Activated CD4-positive, CD25-positive, alpha-beta regulatory T cell (primary cell): Measurements from ENCODE around the gene TENT4B.
"Not testable (repeated sequence)": the region's sequence is repeated elsewhere in the genome, so short reads cannot be mapped to it uniquely, and the experiment has no call there.

Source experiments
- DNase-seq, 4 experiments: peaks; one replicate each; lab custom pipeline; 2025; lab: John Stamatoyannopoulos, UW

Gene TENT4B

DNA sequence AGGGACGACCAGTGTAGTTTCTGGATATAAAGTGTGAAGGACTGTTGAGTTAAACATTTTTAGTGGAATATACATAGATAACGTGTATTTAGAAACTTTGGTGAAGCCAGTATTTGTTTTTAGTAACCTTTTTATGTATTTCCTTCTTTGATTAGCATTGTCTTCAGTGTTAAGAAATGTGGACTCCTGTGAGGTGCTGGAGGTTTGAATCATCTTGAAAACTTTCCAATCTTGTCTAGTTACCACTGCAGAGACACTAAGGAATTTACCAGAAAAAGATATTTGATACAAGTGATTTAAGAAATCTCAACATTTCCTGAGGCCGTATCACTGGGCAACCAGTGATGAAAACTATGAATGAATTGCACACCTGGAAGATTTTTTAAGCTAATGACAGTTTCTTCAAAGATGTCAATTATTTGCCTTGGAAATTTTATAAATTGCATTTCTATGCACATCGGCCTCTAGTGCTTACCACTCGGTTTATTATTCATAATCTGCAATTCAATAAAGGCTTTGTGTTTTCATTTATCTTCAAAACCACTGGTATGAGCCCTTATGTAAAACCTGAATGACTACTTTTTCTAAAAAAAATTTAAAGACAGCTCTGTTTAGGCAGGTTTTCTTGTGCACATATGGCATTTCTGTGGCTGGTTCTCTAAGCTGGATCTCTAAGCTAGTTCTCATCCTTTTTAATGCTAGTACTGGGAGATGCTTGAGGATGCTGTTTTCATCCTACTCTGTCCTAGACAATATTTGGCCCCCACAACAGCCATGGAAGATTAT lies 81.9 kb downstream of the TENT4B start:
- DNase-seq: no peak

DNA sequence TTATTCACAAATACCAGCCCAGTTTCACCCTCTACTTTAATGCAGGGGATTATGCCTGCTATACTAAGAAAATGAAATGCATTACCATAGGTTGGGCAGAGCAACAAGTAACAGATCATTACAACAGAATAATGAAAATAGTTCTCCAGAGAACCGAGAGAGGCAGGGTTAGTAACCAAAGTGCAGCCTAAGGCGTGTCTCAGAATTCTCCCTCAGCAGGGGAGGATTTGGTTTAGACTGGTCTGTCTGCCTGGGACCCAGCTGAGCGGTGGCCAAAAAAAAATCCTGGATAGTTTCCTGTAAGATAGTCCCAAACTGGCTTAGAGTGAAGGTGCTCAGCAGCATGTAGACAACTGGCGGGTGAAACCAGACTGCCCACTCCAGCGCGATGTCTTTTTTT lies 82.5 kb downstream of the TENT4B start:
- no peak for DNase-seq

DNA sequence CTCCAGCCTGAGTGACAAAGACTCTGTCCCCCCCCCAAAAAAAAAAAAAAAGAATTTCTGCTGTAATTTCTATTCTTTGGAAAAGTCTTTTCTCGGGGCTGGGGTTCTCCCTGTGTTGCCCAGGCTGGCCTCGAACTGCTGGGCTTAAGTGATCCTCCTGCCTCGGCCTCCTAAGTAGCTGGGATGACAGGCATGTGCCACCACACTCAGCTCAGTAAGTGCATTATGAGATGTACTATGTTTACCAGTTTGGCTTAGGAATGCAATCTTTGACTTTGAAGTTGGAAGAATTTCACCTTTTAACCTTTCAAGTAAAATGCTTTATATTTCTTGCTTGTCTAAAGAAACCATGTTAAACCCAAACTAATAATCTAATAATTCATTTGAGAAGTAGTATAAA lies 85.2 kb downstream of the TENT4B start:
- DNase-seq: no peak

DNA sequence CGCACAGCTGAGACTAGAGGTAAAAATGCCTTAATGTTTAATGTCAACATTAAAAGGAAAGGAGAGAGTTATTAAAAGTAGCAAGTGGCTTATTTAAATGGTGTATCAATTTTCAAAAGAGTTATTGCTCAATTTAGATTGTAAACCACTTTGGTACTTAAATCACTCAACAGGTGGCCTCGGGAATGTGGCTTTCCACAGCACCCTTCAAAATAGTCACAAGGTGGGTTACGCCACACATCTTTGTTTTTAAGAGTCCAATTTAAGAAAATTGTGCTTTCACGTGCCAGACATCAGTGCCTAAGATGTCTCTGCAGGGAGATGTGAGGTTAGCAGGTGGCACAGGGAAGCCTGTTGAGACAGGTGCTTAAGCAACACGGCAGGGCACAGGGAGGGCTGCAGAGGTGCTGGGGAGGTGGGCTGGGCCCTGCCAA lies 85.8 kb downstream of the TENT4B start:
- DNase-seq: no peak

DNA sequence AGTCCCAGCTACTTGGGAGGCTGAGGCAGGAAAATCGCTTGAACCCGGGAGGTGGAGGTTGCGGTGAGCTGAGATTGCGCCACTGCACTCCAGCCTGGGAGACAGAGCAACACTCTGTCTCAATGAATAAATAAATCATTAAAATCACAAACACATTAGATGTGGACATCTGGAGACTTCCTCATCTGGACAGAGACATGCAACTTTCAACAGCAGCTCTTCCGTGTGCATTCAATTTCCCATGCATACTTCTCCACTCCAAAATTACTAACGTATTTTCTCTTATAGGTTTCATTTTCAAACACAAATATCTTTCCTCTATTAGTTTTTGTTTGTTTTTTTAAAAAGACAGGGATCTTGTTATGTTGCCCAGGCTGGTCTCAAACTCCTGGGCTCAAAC lies 89.9 kb downstream of the TENT4B start:
- not testable (repeated sequence) for DNase-seq

DNA sequence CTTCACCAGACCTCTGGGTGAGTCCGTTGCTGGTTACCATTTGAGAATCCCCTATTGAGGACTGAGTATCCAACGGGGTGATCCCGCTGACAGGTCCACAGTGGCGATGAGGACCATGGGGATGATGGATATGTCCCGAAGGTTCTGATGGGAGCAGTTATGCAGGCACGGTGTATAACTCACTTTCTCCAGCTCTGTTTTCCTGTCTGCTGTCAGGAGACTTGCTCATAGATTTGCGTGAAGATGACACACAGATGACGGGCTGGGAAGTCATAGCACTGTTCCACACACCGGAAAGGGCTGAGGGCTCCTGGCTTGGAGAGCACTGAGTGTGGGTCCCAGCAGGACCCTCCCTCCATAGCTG lies 91.0 kb downstream of the TENT4B start:
- no peak for DNase-seq

DNA sequence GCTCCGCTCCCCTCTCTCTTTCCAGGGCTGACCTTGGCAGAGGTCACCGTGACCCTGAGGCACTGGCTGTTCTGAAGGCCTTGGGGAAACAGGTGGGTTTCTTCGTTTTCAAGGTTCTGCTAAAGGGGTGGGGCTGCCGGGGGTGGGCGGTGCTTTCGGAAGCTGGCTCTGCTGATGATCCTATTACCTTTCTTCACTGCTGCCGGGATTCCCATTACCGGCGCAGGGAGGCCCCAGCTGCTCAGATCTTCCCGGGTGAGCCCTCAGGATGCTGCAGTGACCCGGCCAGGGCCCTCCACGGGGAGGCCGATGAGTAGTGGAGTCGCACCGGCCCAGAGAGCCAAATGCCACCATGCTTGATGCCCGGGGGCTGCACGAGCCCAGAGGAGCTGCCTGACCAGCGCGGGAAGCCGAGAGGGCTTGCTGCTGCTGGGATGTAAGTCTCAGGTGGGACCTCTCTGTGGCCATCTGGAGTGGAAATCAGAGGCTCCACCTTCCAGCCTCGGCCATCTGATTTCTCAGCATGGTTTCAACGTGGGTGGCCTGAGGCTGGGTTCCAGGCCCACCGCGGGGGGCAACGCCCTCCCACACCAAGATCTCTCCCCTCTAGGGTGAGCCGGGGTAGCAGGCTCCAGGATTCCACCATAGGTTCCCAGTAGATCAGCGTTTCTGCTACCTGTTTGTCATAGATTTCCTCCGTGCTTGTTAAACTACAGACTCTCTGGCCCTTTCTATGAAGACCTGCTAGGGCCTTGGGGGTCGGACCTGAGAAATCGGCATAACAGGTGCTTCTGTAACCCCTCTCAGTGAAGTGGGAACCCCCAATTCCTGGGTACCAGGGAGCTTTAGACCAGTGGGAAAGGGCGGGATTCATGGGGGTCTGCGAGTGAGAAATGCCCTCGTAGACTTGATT lies 91.7 kb downstream of the TENT4B start:
- no peak for DNase-seq

DNA sequence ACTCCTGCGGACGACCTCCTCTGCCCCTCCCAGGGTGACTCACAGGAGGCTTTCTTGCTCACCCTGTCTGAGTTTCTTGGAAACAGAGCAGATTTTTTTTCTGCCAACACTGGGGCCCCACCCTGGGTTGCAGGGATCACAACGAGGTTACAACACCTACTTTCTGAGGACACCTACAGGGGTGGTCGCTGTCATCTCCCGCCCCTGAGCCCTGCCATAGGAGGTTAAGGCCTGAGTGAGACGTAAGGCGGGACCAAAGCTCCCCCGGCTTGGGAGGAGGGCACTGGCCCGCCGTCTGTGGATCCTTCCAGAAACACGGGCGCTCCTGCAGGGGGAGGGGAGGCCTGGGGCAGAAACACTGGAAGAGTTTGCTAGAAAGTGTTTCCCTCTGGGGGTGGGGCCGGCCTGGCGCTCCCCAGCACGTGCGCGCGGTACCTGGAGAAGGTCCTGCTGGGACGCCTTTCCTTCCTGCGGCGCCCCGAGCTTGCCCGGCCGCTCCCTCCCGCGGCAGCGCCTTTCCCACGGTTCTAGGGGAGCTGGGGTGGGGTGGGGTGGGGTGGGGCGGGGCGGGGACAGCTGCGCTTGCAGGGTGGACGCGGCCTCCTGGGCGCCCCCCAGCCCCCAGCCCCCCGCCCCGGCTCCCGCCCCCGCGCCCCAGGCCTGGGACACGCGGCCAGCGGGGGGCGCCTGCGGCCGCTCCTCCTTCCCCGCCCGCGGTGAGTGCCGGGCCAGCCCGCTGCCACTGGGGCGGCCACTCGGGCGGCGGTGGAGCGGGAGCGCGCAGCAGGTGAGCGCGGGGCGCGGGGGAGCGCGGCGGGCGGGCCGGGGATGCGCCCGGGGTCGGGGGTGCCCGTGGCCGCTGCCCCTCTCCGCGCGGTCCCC lies 92.6 kb downstream of the TENT4B start:
- DNase-seq: peak in 3 of 4 experiments; percentile 47 to 60 (median 50)

DNA sequence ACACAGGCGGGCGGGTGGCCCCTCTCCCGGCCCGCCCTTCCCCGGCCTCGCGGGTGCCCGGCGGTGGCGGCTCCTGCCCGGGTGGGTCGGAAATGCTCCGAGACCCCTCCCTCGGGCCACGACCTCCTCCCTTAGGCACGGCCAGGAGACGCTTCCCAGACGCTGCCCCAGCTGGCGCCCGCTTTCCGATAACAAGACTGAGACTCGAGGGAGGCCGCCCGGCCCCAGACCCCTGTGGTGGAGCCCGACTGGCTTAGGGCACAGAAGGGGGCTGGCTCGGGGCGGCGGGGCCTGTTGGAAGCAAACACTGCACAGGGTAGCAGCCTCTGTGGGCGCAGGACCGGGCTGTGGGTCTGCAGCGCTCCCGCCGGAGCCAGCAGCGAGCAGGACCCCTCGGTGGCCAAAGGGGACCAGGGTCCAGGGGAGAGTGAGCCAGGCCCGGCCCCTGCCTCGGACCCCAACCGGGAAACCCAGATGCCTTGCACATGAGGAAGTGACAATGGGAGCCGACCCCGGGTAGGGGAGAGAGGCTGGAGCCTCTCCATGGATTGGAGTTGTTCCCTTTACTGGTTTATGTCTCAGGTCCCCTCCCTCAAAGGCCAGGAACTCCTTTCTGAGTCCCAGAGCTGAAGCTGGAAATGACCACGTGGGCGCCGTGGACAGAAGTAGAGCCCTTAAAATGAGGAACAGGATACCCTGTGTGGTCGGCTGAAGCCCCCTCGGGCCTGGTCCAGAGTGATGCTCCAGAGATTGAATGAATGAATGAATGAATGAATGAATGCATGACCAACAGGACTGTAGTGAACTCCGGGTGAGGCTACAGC lies 93.4 kb downstream of the TENT4B start:
- DNase-seq: no peak

DNA sequence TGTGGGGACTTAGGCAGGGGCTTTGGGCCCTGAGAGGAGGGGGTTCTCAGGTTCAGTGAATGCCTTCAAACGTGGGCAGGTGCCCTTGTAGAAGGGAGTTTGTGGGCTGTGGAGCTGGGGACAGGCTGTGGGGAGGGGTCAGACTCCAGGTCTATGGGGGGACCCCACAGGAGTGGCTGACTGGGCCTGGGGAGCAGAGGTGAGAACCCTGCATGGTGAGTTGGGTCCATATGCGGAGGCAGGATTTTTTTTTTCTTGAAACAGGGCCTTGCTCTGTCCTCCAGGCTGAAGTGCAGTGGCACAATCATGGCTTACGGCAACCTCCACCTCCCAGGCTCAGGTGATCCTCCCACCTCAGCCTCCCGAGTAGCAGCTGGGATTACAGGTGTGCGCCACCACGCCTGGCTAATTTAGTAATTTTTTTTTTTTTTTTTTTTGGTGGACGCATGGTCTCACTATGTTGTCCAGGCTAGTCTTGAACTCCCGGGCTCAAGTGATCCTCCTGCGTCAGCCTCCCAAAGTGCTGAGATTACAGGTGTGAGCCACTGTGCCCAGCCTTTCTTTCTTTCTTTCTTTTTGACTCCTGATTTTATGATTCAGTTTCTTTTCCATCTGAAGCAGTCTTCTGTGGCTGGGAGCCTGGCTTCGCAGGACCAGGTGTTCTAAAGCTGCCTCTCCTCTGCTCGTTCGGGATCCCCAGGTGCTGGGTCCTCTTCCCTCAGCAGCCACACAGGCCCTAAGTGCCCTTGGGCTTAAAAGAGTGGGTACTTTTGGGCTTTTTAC lies 94.2 kb downstream of the TENT4B start:
- DNase-seq: no peak

DNA sequence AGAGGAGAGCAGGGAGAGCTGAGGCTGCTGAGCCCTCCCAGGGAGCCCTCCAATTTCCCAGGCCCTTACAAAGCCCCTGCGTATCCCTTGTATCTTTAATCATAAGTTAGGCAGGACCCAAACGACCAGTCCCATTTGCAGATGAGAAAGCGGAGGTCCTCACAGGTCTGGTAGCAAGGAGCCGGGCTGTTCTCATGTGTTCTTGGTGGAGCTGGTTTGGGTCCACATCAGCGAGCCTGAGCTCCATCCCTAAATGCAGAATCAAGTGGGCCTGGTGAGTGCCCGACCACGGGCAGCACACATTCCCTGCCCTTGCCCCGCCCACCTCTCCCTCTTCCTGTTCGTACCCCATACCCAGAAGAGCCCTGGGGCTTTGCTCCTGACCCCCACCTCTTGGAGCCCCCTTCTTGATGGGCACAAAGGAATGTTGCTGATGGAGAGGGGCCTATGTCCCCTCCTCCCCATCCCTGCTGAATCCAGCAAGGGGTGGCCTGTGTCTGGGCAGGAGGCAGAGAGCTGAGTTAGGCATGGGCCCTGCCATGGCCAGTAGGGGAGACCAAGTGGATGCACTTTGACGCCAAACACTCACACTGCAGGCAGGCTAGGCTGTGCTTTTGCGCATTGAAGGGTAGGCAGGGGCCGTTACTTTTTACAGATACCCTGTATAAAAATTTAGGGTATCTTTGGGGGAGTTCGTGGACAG lies 95.0 kb downstream of the TENT4B start:
- DNase-seq: no peak

DNA sequence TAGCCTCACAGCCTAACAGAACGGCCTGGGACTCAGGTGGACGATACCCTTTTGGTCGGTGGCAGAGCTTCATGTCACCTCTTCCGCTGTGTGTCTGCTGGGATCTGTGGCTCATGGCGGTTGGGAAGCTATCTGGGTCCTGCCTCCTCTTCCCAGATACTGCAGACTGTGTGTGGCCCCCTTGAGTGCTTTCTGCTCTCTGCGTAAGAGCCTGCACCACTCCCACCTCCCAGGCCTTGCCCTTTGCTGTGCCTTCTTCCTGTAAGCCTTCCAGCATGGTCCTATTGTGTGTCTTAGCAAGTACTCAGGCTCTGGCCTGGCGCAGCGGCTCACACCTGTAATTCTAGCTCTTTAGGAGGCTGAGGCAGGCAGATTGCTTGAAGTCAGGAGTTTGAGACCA lies 95.7 kb downstream of the TENT4B start:
- no peak for DNase-seq

DNA sequence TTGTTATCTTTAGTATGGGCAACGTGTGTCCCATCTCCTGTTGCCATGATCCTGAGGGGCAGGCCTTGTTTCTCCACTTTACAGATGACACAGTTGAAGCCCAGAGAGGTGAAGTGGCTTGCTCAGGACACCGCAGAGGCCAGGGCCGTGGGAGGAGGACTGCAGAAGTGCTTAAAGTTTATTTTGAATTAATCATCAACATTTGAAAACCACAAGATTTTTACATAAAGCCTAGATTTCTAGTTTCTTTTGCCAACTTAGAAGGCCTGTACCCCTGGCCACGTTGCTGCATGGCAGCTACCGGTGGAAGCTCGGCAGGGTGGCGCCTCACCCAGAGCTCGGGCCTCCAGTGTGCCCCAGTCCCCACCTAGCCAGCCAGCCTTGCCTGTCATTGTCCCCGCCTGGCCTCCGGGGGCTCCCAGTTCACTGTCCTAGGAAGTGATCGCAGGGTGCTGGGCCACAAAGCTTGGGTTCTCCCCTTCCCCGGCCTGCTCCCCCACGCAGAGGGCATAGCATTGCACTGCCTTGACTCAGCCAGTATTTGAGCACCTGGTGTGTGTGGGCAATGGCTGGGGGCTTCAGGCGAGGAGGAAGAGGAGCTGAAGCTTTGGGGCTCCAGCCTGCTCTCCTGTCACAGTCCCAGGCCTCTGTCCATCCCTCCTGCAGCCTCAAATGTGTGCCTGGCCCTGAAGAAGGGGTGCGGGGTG lies 98.4 kb downstream of the TENT4B start:
- DNase-seq: no peak

DNA sequence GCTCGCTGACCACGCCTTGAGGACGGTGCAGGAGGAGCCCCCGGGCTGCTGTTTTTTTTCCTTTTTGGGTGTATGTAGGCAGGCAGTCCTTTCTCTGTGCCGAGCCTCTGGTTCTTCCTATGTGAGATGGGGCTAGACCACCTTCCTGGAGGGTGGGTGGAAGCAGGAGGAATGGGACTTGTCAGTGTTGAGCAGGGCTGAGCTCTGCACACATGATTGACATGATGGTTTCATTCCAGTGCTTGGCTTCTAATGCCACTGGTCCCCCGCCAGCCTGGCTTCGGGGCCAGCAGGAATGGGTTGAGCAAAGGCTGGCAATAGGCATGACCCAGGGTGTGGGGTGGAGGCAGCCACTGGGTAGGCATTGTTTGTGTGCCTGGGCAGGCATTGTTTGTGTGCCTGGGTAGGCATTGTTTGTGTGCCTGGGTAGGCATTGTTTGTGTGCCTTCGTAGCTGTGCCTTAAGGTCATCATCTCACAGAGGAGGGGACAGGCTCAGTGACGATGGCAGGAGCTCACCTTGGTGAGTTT lies 99.0 kb downstream of the TENT4B start:
- no peak for DNase-seq

DNA sequence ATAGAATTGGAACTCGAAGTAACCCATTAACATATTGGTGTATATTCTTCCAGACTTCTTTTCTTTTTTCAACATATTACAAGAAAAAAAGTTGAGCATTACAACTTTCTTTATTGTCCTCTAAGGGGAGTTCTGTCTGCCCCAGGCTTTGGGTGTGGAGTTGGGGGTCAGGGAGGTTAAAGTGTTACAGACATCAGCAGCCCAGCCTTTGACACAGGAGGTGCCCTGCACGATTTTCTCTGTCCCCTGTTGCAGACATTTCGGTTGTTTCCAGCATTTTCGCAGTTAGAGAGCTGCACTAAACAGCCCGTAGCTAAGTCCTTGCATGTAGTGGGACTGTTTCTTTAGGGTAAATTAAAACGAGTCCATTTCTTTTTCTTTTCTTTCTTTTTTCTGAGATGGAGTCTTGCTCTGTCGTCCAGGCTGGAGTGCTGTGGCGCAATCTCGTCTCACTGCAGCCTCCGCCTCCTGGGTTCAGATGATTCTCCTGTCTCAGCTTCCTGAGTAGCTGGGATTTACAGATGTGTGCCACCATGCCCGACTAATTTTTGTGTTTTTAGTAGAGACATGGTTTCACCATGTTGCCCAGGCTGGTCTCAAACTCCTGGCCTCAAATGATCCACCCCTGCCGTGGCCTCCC lies 99.9 kb downstream of the TENT4B start:
- no peak for DNase-seq

DNA sequence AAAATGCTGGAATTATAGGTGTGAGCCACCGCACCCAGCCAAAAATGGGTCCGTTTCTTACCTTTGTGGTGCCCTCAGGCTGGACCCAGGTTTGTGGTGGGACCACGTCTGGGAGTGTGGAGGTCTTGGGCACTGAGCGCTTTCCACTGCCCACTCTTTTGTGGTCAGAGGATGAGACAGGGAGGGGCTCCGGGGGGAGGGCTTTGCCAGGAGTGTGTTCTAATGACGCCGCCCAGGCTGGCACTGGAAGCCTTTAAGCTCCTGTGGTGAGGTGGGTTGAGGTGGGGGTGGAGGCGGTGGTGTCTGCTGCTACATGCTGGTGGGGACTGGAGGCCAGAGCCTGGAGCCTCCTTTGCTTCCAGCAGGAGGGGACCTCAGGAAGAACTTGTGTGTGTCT lies 100.4 kb downstream of the TENT4B start:
- DNase-seq: no peak

DNA sequence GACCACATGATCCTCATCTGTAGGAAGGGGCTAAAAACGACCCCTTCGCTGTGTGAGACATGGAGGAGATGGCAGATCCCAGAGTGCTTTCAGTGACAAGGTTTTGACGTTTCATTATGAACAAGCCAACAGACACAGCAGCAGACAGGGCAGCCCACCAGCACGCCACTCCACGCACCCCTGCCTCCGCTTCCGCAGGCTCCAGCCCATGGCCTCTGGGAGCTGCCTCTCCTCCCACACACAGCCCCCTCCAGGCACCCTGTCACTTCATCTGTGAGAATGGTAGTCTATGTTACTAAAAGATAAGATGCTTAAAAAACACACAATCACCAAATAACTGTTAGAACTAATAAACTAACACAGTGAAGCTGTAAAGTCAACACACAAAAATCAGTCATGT lies 101.0 kb downstream of the TENT4B start:
- DNase-seq: no peak

DNA sequence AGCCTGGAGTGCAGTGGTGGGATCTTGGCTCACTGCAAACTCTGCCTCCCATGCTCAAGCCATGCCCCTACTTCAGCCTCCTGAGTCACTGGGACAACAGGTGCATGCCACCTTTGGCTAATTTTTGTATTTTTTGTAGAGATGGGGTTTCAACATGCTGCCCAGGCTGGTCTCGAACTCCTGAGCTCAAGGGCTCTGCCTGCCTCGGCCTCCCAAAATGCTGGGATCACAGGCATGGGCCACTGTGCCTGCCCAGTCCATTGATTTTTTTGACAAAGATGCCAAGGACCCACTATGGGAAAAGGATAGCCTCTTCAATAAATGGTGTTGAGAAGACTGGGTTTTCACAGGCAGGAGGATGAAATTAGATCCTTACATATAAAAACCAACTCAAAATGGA lies 102.4 kb downstream of the TENT4B start:
- DNase-seq: no peak

DNA sequence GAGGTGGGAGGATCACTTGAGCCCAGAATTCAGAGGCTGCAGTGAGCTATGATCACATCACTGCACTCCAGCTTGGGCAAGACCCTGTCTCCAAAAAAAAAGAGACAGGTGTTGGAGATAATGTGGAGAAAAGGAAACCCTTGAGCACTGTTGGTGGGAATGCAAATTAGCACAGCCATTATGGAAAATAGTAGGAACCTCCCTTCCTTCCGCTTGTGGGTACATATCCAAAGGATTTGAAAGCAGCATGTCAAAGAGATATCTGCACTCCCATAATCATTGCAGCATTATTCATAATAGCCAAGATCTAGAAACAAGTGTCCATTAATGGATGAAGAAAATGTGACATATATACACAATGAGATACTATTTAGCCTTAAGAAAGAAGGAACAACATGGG lies 103.5 kb downstream of the TENT4B start:
- no peak for DNase-seq
